Loucy (cell line): Measurements from ENCODE around the gene SGMS1.

Source experiments
- CTCF ChIP-seq: fragments of 200-600 bp; sonication (generic); conservative IDR thresholded peaks from 2 replicates; pipeline ENCODE4 v1.5.1; 2014; ENCODE audit warnings: mild to moderate bottlenecking, antibody characterized with exemption, low read length
- EZH2phosphoT487 ChIP-seq: fragments of 200-600 bp; IDR thresholded peaks from 2 replicates; pipeline ENCODE4 v1.6.1; 2018; ENCODE audit warnings: antibody characterized with exemption, mild to moderate bottlenecking, moderate library complexity, borderline replicate concordance

GRCh38 chr10:50572017-50572491 lies 51.7 kb downstream of the SGMS1 start:
- TF ChIP-seq CTCF (no peak), EZH2phosphoT487 (no peak)
